SHP77 (cell line): Measurements from ENCODE around the gene MED16.

ENCODE experiments used
- DNase-seq, 2 experiments: peaks; one replicate each; lab custom pipeline; 2025; lab: John Stamatoyannopoulos, UW

Gene MED16

DNA sequence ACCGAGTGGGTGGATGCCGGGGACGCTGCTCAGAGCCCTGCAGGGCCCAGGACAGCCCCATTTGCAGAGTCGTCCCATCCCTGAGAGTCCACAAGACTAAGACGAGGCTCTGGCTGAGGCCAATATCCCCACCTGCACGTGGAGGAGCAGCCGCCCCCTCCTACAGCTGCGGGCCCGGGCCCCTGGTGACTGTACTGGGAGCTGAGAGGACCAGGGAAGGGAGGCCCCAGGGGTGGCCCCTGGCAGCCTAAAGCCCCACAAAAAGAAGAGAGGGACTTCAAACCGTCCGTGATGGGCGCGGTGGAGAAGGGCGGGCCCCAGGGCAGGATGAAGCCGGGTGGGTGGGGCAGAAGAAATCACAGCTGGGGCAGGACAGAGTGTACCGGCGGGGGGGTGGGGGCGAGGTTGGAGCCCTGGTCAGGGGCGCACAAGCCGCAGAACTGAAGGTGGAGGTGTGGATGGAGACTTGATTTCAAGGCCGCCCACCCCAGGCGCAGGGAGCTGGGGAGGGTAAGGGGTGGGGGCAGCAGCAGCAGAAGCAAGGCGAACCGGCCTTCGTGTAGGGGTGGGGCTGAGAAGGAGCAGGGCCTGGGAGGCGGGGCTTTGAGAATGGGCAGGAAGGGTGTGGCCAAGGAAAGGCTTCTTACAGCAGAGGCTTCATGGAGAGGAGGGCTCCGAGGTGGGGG is 20.6 kb downstream of the MED16 start:
- no peak for DNase-seq

DNA sequence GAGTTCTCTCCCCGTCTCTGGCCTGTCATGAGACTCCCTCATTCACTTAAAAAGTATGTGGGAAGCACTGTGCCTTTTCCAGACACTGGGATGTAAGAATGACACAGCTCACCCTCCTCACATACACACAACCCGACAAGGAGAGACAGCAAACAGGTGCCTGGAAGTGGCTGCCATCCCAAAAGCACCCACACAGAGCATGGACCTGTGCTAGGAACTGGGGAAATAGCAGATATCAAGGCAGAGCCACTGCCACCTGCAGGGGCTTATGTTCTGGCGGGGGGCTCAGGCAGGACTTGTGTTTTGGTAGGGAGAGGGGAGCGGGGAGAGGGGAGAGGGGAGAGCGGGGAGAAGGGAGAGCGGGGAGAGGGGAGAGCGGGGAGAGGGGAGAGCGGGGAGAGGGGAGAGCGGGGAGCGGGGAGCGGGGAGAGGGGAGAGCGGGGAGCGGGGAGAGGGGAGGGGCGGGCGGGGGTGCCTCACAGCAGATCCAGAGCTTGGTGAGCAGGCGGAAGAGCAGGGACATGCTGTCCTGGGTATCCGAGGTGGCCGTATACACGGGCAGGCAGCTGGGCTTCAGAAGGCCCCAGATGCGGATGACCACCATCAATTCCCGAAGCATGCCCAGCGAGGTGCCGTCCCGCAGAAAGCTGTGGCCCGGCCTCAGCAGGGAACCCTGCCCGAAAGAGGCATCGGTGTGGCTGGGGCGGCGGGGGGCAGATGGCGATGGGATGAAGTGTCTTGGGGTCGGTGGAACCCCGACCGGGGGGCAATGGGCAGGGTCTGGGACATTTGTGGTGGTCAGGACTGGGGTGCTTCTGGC is 21.3 kb downstream of the MED16 start:
- no peak for DNase-seq

DNA sequence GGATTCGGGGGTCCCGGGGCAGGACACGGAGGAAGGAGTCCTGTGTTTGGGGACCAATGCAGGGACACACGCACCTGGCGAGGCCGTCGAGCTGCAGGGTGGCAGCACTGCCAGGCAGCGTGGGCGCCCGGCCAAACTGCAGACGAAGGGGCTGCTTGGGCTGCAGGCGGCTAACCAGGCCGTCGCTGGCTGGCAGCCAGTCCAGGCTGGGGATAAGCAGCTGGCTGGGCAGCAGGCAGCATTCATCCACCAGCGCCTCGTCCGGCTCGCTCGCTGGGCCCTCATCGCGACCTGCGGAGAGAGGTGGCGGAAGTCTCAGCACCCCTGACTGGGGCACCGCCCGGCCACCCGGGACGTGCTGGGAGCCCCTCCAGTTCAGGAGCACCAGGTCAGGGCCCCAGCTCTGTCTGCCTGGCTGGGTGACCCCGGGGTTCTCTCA is 22.0 kb downstream of the MED16 start:
- peak; percentile 80 to 95 for DNase-seq

DNA sequence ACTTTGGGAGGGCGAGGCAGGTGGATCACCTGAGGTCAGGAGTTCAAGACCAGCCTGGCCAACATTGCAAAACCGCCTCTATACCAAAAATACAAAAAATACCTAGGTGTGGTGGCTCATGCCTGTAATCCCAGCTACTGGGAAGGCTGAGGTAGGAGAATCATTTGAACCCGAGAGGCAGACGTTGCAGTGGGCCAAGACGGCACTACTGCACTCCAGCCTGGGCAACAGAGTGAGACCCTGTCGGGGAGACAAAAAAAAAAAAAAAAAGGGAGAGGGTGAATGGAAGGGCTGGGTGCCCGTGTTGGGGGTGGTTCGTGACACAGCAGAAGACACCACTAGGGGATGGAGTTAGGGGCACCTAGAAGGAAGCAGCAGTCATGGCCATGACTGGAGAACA is 22.7 kb downstream of the MED16 start:
- DNase-seq: no peak

DNA sequence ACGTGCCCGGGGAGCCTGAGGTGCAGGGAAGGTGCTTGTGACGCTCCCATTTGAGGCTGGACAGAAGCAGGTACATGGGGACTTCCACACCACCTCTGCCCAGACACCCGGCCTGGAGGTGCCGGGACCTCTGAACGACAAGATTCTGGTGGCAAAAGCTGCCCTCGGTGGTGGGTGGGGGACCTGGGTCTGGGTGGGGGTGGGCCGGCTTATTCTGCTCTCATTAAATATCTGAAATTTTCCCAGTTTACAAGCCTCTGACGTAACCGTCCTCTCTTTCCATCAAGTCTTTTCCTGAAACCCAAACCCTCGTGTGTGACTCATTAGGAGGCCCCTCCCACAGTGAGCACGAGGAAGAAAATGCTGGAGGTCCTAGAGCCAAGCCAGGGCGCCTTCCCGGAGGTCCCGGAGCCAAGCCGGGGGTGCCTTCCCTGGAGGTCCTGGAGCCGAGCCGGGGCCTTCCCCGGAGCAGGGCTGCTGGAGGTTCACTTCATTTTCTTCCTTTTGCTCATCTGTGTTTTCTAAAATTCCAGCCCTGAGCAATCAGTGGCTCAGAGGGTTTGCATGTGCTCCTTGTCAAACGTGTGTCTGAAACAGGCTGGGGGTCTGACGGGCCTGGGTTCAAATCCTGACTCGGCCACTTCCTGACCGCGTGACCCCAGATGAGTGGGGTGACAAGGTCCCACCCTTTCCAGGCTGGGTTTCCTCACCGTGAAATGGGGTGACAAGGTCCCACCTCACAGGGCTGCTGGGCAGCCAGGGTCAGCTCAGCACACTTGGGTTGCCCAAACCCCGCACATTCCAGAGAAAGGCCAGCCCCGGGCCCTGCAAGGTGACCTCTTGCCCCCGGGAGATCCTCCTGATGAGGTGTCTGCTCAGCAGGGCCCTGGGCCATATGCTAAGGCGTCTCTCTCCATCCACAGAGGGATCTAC is 23.5 kb downstream of the MED16 start:
- DNase-seq: no peak

DNA sequence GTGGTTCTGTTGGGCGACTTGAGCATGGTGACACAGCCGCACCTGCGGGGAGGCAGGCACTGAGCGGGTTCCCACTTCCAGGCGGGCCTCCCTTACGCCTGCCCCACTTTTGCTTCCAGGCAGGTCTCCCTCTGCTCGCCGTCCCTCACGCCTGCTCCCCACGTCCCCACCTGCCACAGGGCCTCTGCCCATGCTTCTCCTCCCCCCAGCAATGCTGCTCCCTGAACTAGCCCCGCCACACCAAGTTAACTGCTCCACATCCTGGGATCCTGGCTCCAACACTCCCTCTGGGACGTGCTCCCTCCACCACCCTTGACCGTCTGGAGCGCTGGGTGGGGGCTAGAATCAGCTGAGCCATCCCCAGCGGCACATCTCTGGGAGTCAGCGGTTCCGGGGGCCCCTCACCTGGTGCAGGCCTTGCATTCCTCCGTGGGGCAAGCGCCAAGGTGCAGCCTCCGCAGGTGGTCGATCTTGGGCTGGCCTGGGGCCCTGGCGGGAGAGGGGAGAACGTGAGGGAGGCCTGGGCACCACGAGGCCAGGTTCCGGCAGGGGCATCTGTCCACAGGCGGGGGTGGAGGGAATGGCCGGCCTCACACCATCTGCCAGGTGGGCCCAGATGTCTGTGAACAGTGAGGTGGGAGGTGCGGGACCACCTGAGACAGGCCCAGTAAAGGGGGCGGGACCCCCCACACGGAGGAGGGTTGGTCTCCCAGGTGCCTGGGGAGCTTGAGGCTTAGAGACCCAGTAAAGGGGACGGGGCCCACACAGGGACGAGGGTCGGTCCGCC is 24.3 kb downstream of the MED16 start:
- no peak for DNase-seq

DNA sequence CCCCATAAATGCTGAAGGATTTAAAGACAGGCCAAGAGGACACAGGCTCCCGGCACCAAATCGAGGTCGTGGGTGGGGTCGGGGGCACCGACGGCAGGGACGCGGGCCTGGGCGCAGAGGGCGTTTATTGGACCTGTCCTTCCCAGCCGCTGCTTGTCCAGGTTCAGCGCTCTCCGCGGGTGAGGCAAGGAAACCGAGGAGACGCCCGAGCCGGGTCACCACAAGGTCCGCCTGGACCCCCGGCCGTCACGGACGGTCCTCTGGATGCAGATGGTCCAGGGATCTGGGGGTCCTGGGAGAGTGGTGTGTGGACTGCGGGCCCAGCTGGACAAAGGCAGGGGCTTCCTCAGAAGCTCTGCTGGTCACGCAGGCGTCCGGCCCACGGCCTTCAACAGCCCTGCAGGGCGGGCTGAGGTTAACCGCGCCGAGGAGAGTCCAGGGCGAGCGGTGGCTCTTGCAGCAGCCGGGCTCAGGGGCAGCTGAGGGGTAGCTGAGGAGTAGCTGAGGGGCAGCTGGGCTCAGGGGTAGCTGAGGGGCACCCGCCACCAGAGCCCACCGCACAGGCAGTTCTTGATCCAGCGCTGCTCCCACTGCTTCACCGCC is 25.0 kb downstream of the MED16 start:
- DNase-seq: no peak

DNA sequence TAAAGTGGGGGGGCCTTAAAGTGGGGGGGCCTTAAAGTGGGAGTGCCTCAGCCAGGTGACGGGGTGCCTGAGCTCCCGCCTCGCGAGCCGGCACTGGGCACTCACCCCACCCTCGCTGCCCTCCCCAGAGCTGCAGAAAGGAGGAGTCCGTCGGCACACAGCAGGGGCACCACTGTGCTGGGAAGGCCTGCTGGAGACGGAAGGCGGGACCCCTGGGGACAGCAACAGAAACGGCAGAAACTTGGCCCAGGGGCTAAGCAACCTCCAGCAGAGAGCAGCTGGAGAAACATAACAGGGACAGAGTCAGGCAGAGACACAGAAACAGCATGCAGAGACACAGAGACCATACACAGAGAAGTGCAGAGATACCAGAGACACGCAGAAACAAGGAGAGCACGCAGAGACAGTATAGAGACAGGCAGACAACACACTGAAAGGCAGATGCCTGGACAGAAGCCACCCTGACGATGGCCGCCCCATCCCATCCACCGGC is 25.6 kb downstream of the MED16 start:
- DNase-seq: no peak

DNA sequence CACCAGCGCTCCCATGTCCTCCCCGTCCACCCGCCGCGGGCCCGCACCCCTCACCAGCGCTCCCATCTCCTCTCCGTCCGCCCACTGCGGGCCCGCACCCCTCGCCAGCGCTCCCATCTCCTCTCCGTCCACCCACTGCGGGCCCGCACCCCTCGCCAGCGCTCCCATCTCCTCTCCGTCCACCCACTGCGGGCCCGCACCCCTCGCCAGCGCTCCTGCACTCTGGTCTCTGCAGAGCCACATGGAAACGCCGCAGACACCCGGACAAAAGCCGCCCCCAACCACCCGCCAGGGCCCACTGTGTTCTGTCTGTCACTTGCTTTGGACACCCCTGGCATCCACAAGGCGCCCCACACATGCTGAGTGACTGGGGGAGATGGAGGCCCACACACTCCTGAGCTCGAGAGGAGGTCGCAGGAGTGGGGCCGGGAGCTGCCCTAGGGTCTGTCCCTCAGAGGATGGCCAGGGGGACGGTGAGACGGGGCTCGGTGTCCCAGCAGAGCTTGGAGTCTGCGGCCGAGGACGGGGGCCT is 26.2 kb downstream of the MED16 start:
- DNase-seq: no peak

DNA sequence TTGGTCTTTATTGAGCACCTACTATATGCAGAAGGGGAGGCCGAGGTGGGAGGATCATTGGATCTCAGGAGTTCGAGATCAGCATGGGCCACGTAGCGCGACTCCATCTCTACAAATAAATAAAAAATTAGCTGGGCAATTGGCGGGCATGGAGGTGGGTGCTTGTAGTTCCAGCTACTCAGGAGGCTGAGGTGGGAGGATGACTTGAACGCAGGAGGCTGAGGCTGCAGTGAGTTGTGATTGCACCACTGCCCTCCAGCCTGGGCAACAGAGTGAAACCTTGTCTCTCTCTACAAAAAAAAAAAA is 29.7 kb downstream of the MED16 start:
- no peak for DNase-seq

DNA sequence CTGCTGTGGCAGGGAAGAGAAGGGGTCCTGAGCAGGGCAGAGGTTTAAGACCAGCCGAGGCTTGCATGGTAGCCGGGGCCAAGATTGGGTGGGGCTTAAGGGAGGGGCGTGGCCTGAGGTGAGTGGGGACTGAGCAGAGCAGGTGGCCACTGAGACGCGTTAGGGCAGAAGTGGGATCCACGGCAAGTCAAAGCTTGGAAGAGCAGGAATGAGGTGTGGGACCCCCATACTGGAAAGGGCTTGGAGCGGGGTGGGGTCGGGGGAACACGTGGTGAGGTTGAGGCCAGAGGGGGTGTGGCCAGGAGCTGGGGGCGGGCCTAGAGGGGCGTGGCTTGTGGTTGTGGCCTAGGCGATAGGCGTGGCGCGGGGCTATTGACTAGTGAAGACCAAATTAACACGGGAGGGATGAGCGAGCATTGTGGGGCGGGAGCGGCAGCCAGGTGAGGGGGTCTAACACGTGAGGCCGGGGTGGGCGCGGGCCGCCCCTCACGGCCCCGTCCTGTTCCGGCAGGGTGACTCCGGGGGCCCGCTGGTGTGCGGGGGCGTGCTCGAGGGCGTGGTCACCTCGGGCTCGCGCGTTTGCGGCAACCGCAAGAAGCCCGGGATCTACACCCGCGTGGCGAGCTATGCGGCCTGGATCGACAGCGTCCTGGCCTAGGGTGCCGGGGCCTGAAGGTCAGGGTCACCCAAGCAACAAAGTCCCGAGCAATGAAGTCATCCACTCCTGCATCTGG is 30.2 kb downstream of the MED16 start:
- peak in 1 of 2 experiments; percentile 37 for DNase-seq

DNA sequence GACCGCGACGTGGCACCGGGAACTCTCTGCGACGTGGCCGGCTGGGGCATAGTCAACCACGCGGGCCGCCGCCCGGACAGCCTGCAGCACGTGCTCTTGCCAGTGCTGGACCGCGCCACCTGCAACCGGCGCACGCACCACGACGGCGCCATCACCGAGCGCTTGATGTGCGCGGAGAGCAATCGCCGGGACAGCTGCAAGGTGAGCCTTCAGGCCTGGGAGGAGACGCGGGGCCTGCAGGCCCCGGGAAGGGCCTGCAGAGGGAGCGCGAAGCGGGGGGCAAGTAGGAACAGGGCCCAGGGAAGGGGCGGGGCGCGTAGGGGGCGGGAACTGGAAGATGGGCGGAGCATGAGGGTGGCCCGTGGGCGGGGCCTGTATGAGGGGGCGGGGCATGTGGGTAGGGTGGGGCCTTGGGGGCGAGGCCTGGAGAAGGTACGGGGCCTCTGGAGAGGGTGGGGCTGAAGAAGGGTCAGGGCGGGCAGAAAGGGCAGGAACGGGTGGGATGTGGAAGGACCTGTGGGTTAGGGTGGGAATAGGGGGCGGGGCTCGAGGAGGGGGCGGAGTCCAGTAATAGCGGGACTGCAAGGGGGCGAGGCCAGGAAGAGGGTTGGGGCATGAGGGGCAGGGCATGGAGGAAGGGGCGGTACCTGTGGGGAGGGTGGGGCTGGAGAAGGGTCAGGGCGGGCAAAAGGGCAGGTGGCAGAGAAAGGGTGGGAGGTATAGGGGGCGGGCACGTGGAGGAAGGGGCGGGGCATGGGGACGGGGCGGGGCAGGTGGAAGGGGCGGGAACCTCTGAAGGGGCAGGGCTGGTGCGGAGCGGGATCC is 31.0 kb downstream of the MED16 start:
- peak; percentile 76 to 80 for DNase-seq

DNA sequence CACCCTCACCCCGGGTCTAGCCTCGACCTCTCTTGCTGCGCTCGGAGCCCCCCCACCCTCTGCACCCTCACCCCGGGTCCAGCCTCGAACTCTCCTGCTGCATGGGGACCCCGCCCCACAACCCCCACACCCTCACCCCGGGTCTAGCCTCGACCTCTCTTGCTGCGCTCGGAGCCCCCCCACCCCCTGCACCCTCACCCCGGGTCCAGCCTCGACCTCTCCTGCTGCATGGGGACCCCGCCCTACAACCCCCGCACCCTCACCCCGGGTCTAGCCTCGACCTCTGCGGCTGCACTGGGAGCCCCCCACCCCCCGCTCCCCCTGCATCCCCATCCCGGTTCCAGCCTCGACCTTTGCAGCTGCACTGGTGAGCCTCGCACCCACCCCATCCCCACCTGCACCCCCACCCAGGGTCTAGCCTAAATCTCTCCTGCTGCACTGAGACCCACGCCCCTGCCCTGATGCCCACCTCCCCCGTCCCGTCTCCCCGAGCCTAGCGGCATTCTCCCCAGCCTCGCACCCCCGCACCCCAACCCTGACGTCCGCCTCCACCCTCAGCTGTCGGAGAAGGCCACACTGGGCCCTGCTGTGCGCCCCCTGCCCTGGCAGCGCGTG is 31.7 kb downstream of the MED16 start:
- no peak for DNase-seq

DNA sequence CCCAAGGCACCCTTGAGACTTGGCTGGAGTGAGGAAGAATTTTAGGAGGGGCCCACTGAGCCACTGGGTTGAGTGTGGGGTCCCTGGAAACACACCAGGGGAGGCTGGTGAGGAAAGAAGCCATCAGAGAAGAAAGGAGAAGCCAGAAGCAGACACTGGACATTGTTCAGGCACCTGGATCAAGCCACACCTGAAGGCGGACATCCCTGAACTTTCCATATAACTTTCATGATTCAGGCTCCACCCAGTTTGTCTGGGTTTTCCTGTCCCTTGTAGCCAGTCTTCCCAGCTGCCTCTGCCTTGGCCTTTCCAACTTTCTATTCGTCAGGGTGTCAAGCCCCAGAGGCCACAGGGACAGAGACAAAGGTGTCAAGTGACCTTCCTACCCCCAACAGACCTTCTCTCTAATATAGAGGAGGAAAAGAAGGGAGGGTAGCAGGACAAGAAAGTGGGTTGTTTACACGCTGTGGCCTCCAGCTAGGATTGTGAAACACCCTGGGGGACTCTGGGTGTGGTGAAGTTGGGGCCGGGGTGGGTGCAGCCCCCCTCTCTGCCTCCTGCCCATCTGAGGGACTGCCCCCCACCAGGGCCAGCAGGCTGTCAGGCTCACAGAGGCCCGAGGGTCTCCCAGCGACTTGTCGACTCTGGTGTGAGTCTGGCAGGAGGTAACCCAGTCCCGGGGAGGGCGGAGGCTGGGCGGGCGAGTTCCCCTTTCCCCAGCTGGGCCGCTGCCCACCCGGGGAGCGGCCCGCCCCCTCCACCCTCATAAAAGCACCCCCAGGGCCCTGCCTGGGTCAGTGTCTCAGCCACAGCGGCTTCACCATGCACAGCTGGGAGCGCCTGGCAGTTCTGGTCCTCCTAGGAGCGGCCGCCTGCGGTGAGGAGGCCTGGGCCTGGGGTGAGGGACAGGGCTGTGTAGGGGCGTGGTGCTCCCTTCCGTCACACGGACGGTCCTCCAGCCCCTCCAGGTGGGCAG is 33.8 kb downstream of the MED16 start, which contains the start of gene CFD:
CFD (plus strand) TSS at position 797 of the 976 bp plus-strand sequence; CDS start at position 823, 26 bp downstream.
- no peak for DNase-seq

DNA sequence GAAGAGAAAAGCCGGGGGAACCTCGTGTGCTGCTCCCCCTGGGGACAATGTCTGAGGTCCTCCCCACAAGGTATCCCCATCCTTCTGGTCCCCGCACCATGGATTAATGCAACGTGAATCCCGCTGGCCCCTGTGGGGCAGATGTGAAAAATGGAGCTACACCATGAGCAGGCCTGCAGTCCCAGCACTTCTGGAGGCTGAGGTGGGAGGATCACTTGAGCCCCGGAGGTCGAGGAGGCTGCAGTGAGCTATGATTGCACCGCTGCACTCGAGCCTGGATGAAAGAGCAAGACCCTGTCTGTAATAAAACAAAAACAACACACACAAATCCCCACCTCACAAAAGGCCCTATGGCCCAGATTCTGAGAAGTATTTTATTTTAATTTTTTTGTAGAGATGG is 34.7 kb downstream of the MED16 start:
- no peak for DNase-seq

DNA sequence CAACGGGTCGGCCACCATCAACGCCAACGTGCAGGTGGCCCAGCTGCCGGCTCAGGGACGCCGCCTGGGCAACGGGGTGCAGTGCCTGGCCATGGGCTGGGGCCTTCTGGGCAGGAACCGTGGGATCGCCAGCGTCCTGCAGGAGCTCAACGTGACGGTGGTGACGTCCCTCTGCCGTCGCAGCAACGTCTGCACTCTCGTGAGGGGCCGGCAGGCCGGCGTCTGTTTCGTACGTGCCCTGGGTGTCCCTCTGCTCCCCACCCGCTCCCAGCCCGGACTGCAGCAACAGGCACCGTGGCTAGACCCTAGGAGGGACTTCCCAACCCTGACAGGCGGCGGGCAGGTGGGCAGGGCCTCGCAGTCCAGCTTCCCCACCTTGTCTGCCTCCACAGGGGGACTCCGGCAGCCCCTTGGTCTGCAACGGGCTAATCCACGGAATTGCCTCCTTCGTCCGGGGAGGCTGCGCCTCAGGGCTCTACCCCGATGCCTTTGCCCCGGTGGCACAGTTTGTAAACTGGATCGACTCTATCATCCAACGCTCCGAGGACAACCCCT is 37.3 kb downstream of the MED16 start:
- DNase-seq: no peak

DNA sequence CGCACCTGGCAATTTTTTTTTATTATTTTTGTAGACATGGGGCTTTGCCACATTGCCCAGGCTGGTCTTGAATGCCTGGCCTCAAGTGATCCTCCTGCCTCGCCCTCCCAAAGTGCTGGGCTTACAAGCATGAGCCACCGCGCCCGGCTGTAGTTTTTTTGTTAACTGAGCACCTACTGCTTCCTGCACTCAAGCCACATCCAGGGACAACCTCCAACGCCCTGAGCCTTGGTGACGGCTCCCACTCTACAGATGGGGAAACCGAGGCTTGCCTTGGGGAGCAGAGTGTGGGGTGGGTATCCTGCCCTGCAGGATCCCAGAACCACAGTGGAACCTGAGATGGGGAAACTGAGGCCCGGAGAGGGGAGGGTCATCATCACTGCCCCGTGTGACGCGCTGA is 37.8 kb downstream of the MED16 start:
- no peak for DNase-seq
